Fibroblast of villous mesenchyme (primary cell): ENCODE measurements around the gene F5. TPM values are rescaled to one million over a fixed set of nuclear protein-coding genes. Genes with fewer than 3 reads are reported as not detected.
A peak's percentile ranks its signal among the peaks of the same experiment; 100 is the strongest.
"Not testable (repeated sequence)": the region's sequence is repeated elsewhere in the genome, so short reads cannot be mapped to it uniquely, and the experiment has no call there.

Experiments used
- DNase-seq: peaks from one replicate; pipeline ENCODE4 v3.0.0-alpha.2; 2010; ENCODE audit warnings: low read depth
- H3K4me3 ChIP-seq: 2 replicates; pipeline ENCODE4 v1.5.1; 2011; ENCODE audit warnings: low read depth, mild to moderate bottlenecking, low read length
- total RNA-seq: library from RNA; depleted of rRNA; stranded (reverse); fragments of >200 nt; gene quantifications from 2 replicates; pipeline ENCODE4 v1.2.3, GENCODE V29; 2012
- TF ChIP-seq, protein P1 (sequence below): IDR thresholded peaks from 2 replicates; pipeline ENCODE4 v1.5.1; 2012; ENCODE audit warnings: low read depth, mild to moderate bottlenecking, low read length; ENCODE audit not compliant: insufficient read depth

The F5 gene
- total RNA-seq, 1 donor = not detected

DNA sequence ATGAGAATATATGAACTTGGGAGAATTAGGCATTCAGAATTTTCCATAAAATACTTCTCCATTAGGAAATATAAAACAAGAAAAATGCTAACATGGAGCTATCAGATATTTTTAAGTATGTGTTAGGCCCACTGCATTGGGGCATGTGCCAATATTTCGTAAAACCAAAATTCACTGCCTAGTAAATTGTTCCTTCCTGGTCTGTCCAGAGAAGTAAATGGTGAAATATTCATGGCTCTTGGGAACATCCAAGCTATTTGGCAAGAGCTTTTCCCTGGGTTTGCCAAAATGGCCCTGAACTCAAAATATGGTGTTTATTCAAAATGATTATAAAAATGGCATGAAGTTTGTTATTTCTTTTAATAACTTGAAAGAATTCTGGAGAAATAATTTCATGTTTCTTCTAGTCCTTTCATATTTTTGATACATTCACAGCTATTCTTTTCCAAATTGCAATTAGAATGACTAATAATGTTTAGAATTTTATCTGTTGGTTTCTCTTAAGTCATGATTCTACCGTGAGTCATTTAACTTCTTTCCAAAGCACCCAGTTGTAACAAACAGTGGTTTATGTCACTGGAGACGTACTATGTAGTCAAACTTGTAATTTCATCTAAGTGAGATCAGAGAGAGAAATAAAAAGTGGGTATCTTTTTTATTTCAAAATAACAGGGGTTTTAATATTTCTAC is 74.8 kb downstream of the F5 start:
- TF ChIP-seq, protein P1, sequence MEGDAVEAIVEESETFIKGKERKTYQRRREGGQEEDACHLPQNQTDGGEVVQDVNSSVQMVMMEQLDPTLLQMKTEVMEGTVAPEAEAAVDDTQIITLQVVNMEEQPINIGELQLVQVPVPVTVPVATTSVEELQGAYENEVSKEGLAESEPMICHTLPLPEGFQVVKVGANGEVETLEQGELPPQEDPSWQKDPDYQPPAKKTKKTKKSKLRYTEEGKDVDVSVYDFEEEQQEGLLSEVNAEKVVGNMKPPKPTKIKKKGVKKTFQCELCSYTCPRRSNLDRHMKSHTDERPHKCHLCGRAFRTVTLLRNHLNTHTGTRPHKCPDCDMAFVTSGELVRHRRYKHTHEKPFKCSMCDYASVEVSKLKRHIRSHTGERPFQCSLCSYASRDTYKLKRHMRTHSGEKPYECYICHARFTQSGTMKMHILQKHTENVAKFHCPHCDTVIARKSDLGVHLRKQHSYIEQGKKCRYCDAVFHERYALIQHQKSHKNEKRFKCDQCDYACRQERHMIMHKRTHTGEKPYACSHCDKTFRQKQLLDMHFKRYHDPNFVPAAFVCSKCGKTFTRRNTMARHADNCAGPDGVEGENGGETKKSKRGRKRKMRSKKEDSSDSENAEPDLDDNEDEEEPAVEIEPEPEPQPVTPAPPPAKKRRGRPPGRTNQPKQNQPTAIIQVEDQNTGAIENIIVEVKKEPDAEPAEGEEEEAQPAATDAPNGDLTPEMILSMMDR = no peak
- H3K4me3 ChIP-seq = no peak overlapping the region
- DNase-seq = peak; percentile 85

DNA sequence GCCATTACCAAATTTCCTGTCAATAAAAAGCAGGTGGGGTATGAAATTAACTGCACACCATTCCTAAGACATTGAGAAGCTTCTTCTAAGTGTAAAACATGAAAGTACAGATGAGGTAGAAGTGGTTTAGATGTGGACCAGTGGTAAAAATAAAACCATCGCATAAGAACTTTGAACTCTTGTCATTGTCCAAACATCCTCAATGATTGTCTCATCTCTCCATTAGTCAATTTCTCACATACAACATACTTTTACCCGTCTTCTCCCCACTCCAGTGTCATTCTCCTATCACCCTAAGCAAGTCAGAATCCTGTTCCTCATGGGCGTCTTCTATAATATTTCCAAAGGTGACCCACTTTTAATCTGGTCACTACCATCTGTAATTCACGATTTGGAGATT is 76.2 kb downstream of the F5 start:
- no peak overlapping the region for H3K4me3 ChIP-seq
- TF ChIP-seq, protein P1 = no peak
- no peak for DNase-seq

DNA sequence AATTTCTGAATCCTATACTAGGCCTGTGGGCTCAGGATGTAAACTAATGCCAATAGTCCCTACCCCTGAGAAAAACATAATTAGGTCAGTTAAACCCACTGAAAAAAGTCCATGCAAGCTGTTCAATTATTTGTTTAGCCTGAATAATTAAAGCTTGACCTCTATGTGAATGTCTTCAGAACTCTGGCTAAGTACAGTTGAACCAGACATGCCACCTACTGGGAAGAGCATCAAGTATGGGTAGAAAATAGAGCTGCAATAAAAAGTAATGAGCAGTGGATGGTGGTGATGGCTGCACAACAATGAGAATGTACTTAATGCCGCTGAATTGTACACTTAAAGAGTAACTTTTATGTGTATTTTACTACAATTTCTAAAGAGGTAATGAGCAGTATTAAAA is 76.9 kb downstream of the F5 start:
- DNase-seq = no peak
- H3K4me3 ChIP-seq = no peak overlapping the region
- TF ChIP-seq, protein P1 = no peak

DNA sequence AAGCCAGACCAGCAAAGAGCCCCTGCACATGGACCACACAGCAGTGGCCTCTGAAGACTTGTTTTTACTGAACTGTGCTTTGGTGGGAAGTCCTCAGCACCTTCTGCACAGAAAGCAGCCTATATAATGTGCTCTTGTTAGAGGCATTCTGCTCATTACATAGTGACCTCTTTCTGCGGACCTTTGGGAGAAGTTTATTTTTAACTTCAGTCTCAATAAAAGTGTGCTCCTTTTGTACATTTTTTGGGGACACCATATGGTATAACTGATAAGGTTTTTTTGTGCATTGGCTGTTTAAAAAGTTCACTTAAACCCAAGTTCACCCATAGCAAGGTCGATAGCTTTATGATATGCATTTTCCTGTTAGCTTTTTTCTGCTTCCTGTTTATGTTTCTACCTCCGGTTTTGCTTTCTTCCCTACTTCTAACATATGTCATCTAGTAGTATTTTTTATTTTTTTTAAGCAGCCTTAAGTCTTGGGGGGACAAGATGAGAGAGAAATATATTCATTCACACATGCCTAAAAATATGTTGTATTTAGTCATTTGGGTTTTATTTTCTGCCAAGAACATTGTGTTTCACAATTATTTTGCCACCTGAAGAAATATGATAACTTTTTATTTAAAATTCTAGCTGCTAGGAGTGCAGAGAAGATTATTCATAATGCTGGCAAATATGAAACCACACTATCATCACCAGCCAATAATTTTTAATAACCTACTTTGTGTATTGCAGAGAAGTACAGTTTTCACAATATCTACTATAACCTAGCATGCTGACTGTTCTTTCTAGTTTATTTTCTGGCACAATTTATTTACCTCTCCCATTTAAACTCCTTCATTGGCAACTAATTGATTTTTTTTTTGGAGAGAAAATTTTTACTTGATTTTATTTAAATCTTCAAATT is 77.6 kb downstream of the F5 start:
- TF ChIP-seq, protein P1 = no peak
- H3K4me3 ChIP-seq = no peak overlapping the region
- DNase-seq = peak; percentile 8

DNA sequence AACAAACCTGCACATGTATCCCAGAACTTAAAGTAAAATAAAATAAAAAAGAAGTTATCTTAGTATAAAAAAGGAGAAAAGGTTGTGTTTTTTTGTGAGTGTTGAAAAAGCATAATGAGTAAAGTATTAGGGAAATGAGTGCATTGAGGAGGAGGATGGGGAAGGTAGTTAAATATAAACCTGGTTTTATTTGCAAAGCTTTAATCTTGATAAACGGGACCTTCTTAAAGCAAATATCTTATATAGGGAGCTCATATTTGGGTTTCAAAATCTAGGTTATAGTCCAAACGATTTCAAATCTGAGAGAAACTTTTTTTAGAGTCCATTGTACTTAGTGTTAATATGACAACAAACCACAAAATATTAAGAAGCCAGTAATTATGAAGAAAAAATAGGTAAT is 78.9 kb downstream of the F5 start:
- DNase-seq = no peak
- TF ChIP-seq, protein P1 = no peak
- no peak overlapping the region for H3K4me3 ChIP-seq

DNA sequence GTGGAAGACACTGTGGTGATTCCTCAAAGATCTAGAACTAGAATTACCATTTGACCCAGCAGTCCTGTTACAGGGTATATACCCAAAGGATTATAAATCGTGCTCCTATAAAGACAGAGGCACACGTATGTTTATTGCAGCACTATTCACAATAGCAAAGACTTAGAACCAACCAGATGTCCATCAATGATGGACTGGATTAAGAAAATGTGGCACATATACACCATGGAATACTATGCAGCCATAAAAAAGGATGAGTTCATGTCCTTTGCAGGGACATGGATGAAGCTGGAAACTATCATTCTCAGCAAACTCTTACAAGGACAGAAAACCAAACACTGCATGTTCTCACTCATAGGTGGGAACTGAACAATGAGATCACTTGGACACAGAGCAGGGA is 82.7 kb downstream of the F5 start:
- not testable (repeated sequence) for H3K4me3 ChIP-seq, DNase-seq

DNA sequence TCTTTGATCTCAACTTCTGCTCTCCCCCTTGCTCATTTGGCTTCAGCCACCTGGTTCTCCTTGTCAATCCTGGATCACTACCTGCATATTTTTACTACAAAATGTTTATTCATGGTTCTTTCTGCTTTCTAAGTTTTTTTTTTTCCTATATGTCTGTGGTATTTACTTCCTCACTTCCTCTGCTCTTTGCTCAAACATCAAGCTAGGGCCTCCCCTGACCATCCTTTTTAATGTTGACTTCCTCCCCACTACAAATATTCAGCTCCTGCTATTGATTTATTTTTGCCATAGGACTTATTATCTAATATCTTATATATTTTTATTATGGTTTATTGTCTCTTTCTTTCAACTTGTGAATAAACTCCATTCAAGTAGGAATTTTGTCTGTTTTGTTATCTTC is 86.5 kb downstream of the F5 start:
- no peak for DNase-seq

More for the DNA sequence above, 86.5 kb downstream of the F5 start:
- TF ChIP-seq, protein P1 = no peak
- no peak overlapping the region for H3K4me3 ChIP-seq
